DND-41 (cell line): ENCODE data around the gene ZNHIT1.
"Not testable (repeated sequence)": the region's sequence is repeated elsewhere in the genome, so short reads cannot be mapped to it uniquely, and the experiment has no call there.

Source experiments
- ATAC-seq: fragments of 200-7000 bp; cut with Tn5 transposase; 3 replicates; pipeline ENCODE4 v1.9.1; 2021; ENCODE audit warnings: low read depth; ENCODE audit not compliant: insufficient read depth
- DNase-seq: peaks from one replicate; pipeline ENCODE4 v3.0.0-alpha.2; 2020
- H2AFZ ChIP-seq: 2 replicates; pipeline ENCODE4 v1.6.0; 2012; ENCODE audit warnings: low read depth, low read length
- H3K27ac ChIP-seq: 2 replicates; pipeline ENCODE4 v1.5.1; 2012; ENCODE audit warnings: low read length, inconsistent platforms
- H3K27me3 ChIP-seq: fragments of 200-600 bp; sonication (generic); 2 replicates; pipeline ENCODE4 v1.6.0; 2012; ENCODE audit warnings: low read length, mild to moderate bottlenecking, inconsistent platforms; ENCODE audit not compliant: insufficient read depth, poor library complexity
- H3K36me3 ChIP-seq: 2 replicates; pipeline ENCODE4 v1.5.1; 2012; ENCODE audit warnings: low read length, inconsistent platforms; ENCODE audit not compliant: insufficient read depth
- H3K4me1 ChIP-seq: 2 replicates; pipeline ENCODE4 v1.5.1; 2012; ENCODE audit warnings: mild to moderate bottlenecking, low read length; ENCODE audit not compliant: insufficient read depth
- H3K4me2 ChIP-seq: 2 replicates; pipeline ENCODE4 v1.6.0; 2012; ENCODE audit warnings: mild to moderate bottlenecking, moderate library complexity, low read length, inconsistent platforms; ENCODE audit not compliant: insufficient read depth
- H3K4me3 ChIP-seq, 2 experiments: fragments of 200-600 bp in 1 of 2; shearing (Covaris generic) in 1 of 2; 2 replicates each; pipeline ENCODE4 v1.5.1; 2012 to 2016; ENCODE audit warnings: inconsistent platforms in 2 of 2, low read length in 2 of 2, mild to moderate bottlenecking in 2 of 2, low read depth in 1 of 2, moderate library complexity in 1 of 2
- H3K79me2 ChIP-seq: 2 replicates; pipeline ENCODE4 v1.6.0; 2012; ENCODE audit warnings: low read length, inconsistent platforms; ENCODE audit not compliant: insufficient read depth
- H3K9ac ChIP-seq: 2 replicates; pipeline ENCODE4 v1.6.0; 2012; ENCODE audit warnings: low read depth, mild to moderate bottlenecking, inconsistent platforms, low read length, moderate library complexity
- H3K9me3 ChIP-seq: 2 replicates; pipeline ENCODE4 v1.5.1; 2012; ENCODE audit warnings: low read length, moderate library complexity, mild to moderate bottlenecking, inconsistent platforms; ENCODE audit not compliant: insufficient read depth, severe bottlenecking
- H4K20me1 ChIP-seq: 2 replicates; pipeline ENCODE4 v1.6.0; 2012; ENCODE audit warnings: low read length; ENCODE audit not compliant: insufficient read depth
- EZH2 ChIP-seq: IDR thresholded peaks from 3 replicates; pipeline ENCODE4 v1.6.1; 2012; ENCODE audit warnings: borderline replicate concordance, low read depth, mild to moderate bottlenecking, moderate library complexity, low read length, inconsistent platforms; ENCODE audit not compliant: severe bottlenecking
- TF ChIP-seq, protein P1 (sequence below): IDR thresholded peaks from 2 replicates; pipeline ENCODE4 v1.5.1; 2012; ENCODE audit warnings: borderline replicate concordance, low read length, moderate library complexity, mild to moderate bottlenecking; ENCODE audit not compliant: poor library complexity, severe bottlenecking; ENCODE audit errors: extremely low read depth

ZNHIT1 gene

DNA sequence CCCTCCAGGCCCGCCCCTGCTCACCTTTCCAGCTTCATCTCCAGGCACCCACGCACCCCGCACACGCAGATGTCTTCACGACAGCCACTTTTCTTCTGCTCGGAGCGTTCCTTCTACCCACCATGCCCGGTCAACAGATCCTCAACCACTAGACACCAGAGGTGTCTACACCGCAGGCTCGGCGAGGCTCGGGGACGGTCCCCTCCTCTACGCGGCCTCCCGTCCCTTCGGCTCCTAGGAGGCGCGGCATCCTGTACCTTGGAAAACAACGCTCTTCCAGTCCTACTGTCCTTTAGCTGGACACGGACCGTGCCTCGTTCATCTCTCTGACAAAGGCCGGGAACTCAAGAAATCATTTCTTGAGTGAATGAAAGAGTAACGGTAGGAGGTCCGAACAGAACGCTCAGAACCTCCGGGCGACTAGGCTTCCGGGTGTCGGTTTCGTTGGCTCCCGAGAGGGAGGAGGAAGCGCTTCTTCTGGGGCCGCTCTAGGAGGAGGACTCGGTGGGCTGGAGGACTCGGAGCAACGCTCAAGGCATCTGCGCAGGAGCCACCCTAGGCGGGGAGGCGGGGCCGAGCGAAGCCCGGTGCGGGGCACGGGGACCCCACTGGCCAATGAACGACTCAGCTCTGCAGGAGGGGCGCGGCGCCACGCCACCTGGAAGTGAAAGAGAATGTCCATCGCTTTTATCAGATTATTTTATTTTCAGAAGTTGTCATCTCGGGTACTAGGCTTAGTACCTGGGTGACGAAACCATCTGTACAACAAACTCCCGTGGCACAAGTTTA is 34.1 kb downstream of the ZNHIT1 start:
- TF ChIP-seq, protein P1, sequence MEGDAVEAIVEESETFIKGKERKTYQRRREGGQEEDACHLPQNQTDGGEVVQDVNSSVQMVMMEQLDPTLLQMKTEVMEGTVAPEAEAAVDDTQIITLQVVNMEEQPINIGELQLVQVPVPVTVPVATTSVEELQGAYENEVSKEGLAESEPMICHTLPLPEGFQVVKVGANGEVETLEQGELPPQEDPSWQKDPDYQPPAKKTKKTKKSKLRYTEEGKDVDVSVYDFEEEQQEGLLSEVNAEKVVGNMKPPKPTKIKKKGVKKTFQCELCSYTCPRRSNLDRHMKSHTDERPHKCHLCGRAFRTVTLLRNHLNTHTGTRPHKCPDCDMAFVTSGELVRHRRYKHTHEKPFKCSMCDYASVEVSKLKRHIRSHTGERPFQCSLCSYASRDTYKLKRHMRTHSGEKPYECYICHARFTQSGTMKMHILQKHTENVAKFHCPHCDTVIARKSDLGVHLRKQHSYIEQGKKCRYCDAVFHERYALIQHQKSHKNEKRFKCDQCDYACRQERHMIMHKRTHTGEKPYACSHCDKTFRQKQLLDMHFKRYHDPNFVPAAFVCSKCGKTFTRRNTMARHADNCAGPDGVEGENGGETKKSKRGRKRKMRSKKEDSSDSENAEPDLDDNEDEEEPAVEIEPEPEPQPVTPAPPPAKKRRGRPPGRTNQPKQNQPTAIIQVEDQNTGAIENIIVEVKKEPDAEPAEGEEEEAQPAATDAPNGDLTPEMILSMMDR, result no peak
- TF ChIP-seq EZH2, result no peak
- H3K27me3 ChIP-seq, result no peaks in the 10 kb centered on the region
- no peaks in the 10 kb centered on the region for H3K9me3 ChIP-seq

DNA sequence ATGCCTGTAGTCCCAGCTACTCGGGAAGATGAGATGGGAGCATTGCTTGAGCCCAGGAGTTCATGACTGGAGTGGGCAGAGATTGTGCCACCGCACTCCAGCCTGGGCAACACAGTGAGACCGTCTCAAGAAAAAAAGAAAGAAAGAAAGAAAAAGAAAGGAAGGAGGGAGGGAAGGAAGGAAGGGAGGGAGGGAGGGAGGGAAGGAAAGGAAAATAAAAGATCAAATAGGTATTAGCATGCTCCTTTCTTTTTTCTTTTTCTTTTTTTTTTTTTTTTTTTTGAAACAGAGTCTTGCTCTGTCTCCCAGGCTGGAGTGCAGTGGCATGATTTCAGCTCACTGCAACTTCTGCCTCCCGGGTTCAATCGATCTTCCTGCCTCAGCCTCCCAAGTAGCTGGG is 35.2 kb downstream of the ZNHIT1 start:
- H3K27me3 ChIP-seq, H3K9ac ChIP-seq, ATAC-seq, H3K4me3 ChIP-seq, DNase-seq, H4K20me1 ChIP-seq, H3K27ac ChIP-seq, H3K9me3 ChIP-seq: not testable (repeated sequence)
- Histone ChIP-seq H3K36me3 (peaks cover 17% of the 10 kb centered on the region), H3K79me2 (peaks cover 39% of the 10 kb centered on the region), H3K4me2 (peak overlapping the region; percentile 93; the same call in 1 of the 2 replicates), H3K4me1 (peaks cover 30% of the 10 kb centered on the region), H2AFZ (peak overlapping the region; percentile 86; the same call in 1 of the 2 replicates)

More for the DNA sequence above, 34.1 kb downstream of the ZNHIT1 start:
- Histone ChIP-seq H4K20me1 (peaks cover 6% of the 10 kb centered on the region; the same call in 1 of the 2 replicates), H3K4me3 (peak overlapping the region; percentile 91 to 96), H3K9ac (peak overlapping the region; percentile 77), H3K4me2 (peak overlapping the region; percentile 93), H2AFZ (peak overlapping the region; percentile 96), H3K36me3 (peaks cover 20% of the 10 kb centered on the region), H3K27ac (peak overlapping the region; percentile 89), H3K79me2 (peaks cover 48% of the 10 kb centered on the region), H3K4me1 (peaks cover 30% of the 10 kb centered on the region)
- DNase-seq (peak; percentile 99), ATAC-seq (peak; percentile 100)

DNA sequence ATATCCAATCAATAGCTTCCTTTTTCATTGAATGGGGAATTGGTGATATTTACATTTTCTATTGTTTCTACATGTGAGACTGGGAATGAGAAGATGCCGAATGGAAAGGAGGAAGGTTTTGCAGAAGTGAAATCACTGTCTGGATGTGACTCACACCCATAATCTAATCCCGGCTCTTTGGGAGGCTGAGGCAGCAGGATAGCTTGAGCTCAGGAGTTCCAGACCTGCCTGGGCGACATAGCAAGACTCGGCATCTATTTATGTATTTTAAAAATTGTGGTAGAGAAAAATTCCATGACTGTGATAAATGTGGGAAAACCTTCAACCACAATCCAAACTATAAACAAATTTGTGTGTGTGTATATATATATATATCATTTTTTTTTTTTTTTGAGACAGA is 37.8 kb downstream of the ZNHIT1 start:
- no peak for DNase-seq
- Histone ChIP-seq H3K36me3 (no peaks in the 10 kb centered on the region), H3K27ac (no peak overlapping the region), H4K20me1 (peaks cover 3% of the 10 kb centered on the region; the same call in 1 of the 2 replicates), H3K79me2 (peaks cover 13% of the 10 kb centered on the region), H3K9me3 (no peaks in the 10 kb centered on the region), H2AFZ (no peak overlapping the region), H3K4me2 (no peak overlapping the region), H3K9ac (no peak overlapping the region), H3K4me3 (no peak overlapping the region), H3K4me1 (peaks cover 14% of the 10 kb centered on the region), H3K27me3 (no peaks in the 10 kb centered on the region)
- ATAC-seq, result no peak
- TF ChIP-seq, protein P1, result no peak
- TF ChIP-seq EZH2, result no peak

DNA sequence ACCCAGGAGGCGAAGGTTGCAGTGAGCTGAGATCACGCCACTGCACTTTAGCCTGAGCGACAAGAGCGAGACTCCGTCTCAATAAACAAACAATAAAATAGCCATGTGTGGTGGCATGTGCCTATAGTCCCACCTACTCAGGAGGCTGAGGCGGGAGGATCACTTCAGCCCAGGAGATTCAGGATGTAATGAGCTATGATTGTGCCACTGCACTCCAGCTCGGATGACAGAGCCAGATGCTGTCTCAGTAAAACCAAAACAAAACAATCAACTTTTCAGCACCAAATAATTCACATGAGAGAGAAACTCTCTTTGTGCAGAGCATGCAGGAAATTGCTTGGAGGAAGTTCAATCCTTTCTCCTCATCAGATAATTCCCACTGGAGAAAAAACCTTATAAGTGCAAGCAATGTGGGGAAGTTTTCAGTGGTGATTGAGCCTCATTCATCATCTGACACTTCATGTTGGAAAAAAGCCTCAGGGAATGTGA is 40.3 kb downstream of the ZNHIT1 start:
- no peak overlapping the region for H3K4me2 ChIP-seq
- TF ChIP-seq, protein P1, result no peak
- TF ChIP-seq EZH2, result no peak
- no peaks in the 10 kb centered on the region for H4K20me1 ChIP-seq
- H3K4me3 ChIP-seq, result no peak overlapping the region
- no peaks in the 10 kb centered on the region for H3K4me1 ChIP-seq
- DNase-seq, result no peak
- H3K27ac ChIP-seq, result no peak overlapping the region
- no peak overlapping the region; the same call in 1 of the 2 replicates for H2AFZ ChIP-seq
- no peak for ATAC-seq
- no peaks in the 10 kb centered on the region for H3K27me3 ChIP-seq
- H3K36me3 ChIP-seq, result no peaks in the 10 kb centered on the region
- H3K9ac ChIP-seq, result no peak overlapping the region
- H3K9me3 ChIP-seq, result no peaks in the 10 kb centered on the region
- H3K79me2 ChIP-seq, result no peaks in the 10 kb centered on the region

DNA sequence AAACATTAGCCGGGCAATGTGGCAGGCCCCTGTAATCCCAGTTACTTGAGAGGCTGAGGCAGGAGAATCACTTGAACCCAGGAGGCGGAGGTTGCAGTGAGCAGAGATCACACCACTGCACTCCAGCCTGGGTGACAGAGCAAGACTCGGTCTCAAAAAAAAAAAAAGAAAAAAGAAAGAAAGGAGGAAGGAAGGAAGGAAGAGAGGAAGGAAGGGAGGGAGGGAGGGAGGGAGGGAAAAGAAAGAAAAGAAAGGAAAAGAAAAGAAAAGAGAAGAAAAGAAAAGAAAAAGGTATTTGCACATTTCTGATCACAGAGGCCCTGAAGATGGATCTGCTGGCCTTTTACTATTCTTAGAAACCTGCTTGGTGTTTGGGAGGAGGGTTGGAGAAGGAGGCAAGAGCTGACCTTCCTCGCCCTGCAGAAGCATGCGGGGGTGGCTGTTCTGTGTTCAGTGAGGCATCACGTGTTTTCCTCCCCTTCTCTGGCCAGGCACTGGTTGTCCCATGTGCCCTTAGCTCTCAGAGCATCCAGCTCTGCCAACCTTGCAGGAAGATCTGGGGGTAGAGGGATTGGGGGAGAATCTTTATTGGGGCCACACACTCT is 46.2 kb downstream of the ZNHIT1 start:
- not testable (repeated sequence) for DNase-seq, H3K4me1 ChIP-seq, H3K27ac ChIP-seq, H3K4me3 ChIP-seq, H3K9ac ChIP-seq, H3K4me2 ChIP-seq, H3K36me3 ChIP-seq, H3K27me3 ChIP-seq, H3K9me3 ChIP-seq, H2AFZ ChIP-seq, H3K79me2 ChIP-seq, ATAC-seq, H4K20me1 ChIP-seq
